OCI-LY1 (cell line): ENCODE measurements around the gene ADCYAP1R1.

ENCODE experiments used
- EZH2 ChIP-seq: fragments of 200-600 bp; sonication (generic), shearing (Covaris generic); IDR thresholded peaks from 2 replicates; pipeline ENCODE4 v1.8.0; 2017; ENCODE audit warnings: borderline replicate concordance, mixed run types, mild to moderate bottlenecking, antibody characterized with exemption, low read length, moderate library complexity, mixed read lengths
- TF ChIP-seq, protein P1 (sequence below): fragments of 200-600 bp; sonication (generic), shearing (Covaris generic); IDR thresholded peaks from 2 replicates; pipeline ENCODE4 v1.5.1; 2017; ENCODE audit warnings: mild to moderate bottlenecking, antibody characterized with exemption, low read length, moderate library complexity, mixed read lengths

DNA sequence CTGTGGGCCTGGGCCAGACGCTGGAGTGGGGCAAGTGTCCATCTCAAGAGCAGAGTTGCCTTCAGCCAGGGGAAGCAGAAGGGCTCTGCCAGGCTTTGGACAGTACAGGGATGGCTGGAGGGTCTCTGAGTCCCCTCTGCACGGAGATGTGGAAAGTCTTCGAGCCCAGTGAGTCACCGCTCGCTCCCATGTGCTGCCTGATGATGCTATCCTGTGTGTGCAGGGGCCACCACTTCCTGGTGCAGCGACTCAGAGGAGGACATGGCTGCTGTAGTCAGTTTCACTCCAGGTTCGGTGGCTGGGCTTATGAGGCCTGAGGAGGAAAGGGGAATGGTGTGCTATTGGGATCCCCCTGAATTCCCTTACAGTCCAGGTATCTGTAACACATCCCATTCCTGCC lies 6.0 kb downstream of the ADCYAP1R1 start:
- TF ChIP-seq, protein P1, sequence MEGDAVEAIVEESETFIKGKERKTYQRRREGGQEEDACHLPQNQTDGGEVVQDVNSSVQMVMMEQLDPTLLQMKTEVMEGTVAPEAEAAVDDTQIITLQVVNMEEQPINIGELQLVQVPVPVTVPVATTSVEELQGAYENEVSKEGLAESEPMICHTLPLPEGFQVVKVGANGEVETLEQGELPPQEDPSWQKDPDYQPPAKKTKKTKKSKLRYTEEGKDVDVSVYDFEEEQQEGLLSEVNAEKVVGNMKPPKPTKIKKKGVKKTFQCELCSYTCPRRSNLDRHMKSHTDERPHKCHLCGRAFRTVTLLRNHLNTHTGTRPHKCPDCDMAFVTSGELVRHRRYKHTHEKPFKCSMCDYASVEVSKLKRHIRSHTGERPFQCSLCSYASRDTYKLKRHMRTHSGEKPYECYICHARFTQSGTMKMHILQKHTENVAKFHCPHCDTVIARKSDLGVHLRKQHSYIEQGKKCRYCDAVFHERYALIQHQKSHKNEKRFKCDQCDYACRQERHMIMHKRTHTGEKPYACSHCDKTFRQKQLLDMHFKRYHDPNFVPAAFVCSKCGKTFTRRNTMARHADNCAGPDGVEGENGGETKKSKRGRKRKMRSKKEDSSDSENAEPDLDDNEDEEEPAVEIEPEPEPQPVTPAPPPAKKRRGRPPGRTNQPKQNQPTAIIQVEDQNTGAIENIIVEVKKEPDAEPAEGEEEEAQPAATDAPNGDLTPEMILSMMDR: no peak
- TF ChIP-seq EZH2: no peak
